PC-3 (cell line): ENCODE measurements around the gene DYSF. TPM values are rescaled to one million over a fixed set of nuclear protein-coding genes. Genes with fewer than 3 reads are reported as not detected.

Experiments used
- ATAC-seq: fragments of 200-7000 bp; cut with Tn5 transposase; 2 replicates; pipeline ENCODE4 v1.9.1; 2020; ENCODE audit warnings: mild to moderate bottlenecking, moderate library complexity
- BruUV-seq: library from RNA; stranded (reverse); fragments of 400-500 nt; replicated peaks from 2 replicates; lab custom pipeline; 2021; lab: Mats Ljungman, UMichigan
- CTCF ChIA-PET: fragments of 300-600 bp; sonication (Branson Sonifier 250); formaldehyde crosslinking; loops from one replicate; lab custom pipeline; 2022; ENCODE audit warnings: antibody characterized with exemption; lab: Charles Lee
- POLR2A ChIA-PET: fragments of 300-600 bp; sonication (Branson Sonifier 250); formaldehyde crosslinking; loops from one replicate; lab custom pipeline; 2022; ENCODE audit warnings: antibody characterized with exemption; ENCODE audit not compliant: unreplicated experiment; lab: Charles Lee
- DNase-seq: peaks from one replicate; pipeline ENCODE4 v3.0.0-alpha.2; 2015
- H2AFZ ChIP-seq: fragments of 300-600 bp; sonication (generic); 2 replicates; pipeline ENCODE4 v1.6.0; 2016; ENCODE audit warnings: antibody characterized with exemption, low read length
- H3F3A ChIP-seq: fragments of 300-600 bp; sonication (generic); one replicate; pipeline ENCODE4 v1.6.0; 2017; ENCODE audit warnings: antibody characterized with exemption, low read length, control low read depth, mild to moderate bottlenecking; ENCODE audit not compliant: unreplicated experiment
- H3K27ac ChIP-seq: fragments of 300-600 bp; sonication (generic); 2 replicates; pipeline ENCODE4 v1.5.1; 2016; ENCODE audit warnings: mild to moderate bottlenecking, low read length
- H3K27me3 ChIP-seq: fragments of 300-600 bp; sonication (generic); 2 replicates; pipeline ENCODE4 v1.6.1; 2016; ENCODE audit warnings: low read length, mixed read lengths
- H3K36me3 ChIP-seq: fragments of 300-600 bp; sonication (generic); 2 replicates; pipeline ENCODE4 v1.6.1; 2016; ENCODE audit warnings: low read depth, mixed run types, low read length, mixed read lengths
- H3K4me1 ChIP-seq: fragments of 300-600 bp; sonication (generic); 2 replicates; pipeline ENCODE4 v1.5.1; 2016; ENCODE audit warnings: low read length; ENCODE audit not compliant: insufficient read depth
- H3K4me2 ChIP-seq: fragments of 300-600 bp; sonication (generic); 2 replicates; pipeline ENCODE4 v1.6.0; 2016; ENCODE audit warnings: low read length
- H3K4me3 ChIP-seq: fragments of 300-600 bp; sonication (generic); 2 replicates; pipeline ENCODE4 v1.5.1; 2016; ENCODE audit warnings: mild to moderate bottlenecking, low read length, mixed read lengths
- H3K79me2 ChIP-seq: fragments of 300-600 bp; sonication (generic); 2 replicates; pipeline ENCODE4 v1.6.1; 2017; ENCODE audit warnings: low read length, mixed read lengths
- H3K9ac ChIP-seq: fragments of 300-600 bp; sonication (generic); 2 replicates; pipeline ENCODE4 v1.6.0; 2016; ENCODE audit warnings: mild to moderate bottlenecking, low read length
- H3K9me2 ChIP-seq: fragments of 300-600 bp; sonication (generic); replicated peaks from 2 replicates; pipeline ENCODE4 v1.6.1; 2016; ENCODE audit warnings: mixed run types, low read length, mixed read lengths
- H3K9me3 ChIP-seq: fragments of 300-600 bp; sonication (generic); 2 replicates; pipeline ENCODE4 v1.6.1; 2016; ENCODE audit warnings: low read length, mixed read lengths
- H4K20me1 ChIP-seq: fragments of 300-600 bp; sonication (generic); 2 replicates; pipeline ENCODE4 v1.6.1; 2016; ENCODE audit warnings: low read length, mixed read lengths
- EZH2 ChIP-seq: fragments of 300-600 bp; sonication (generic); IDR thresholded peaks from one replicate; pipeline ENCODE4 v1.6.1; 2017; ENCODE audit warnings: antibody characterized with exemption, mild to moderate bottlenecking, low read length; ENCODE audit not compliant: unreplicated experiment
- EZH2phosphoT487 ChIP-seq: fragments of 300-600 bp; sonication (generic); IDR thresholded peaks from 2 replicates; pipeline ENCODE4 v1.6.1; 2018; ENCODE audit warnings: mild to moderate bottlenecking, antibody characterized with exemption, low read length, borderline replicate concordance
- intact Hi-C: fragments of 100-400 bp; cut with micrococcal nuclease; formaldehyde crosslinking; loops from 2 replicates; pipeline ENCODE4 v1.9.0; 2023
- total RNA-seq: library from RNA; depleted of rRNA; stranded (reverse); fragments of >200 nt; gene quantifications from 2 replicates; pipeline ENCODE4 v1.2.3, GENCODE V29; 2014
- TF ChIP-seq, protein P1 (sequence below): fragments of 300-600 bp; sonication (generic); conservative IDR thresholded peaks from 2 replicates; pipeline ENCODE4 v1.5.1; 2017; ENCODE audit warnings: antibody characterized with exemption, low read depth, mild to moderate bottlenecking, low read length

Gene DYSF
- total RNA-seq, 1 experiment from 2014 or later, result 13.0 TPM

DNA sequence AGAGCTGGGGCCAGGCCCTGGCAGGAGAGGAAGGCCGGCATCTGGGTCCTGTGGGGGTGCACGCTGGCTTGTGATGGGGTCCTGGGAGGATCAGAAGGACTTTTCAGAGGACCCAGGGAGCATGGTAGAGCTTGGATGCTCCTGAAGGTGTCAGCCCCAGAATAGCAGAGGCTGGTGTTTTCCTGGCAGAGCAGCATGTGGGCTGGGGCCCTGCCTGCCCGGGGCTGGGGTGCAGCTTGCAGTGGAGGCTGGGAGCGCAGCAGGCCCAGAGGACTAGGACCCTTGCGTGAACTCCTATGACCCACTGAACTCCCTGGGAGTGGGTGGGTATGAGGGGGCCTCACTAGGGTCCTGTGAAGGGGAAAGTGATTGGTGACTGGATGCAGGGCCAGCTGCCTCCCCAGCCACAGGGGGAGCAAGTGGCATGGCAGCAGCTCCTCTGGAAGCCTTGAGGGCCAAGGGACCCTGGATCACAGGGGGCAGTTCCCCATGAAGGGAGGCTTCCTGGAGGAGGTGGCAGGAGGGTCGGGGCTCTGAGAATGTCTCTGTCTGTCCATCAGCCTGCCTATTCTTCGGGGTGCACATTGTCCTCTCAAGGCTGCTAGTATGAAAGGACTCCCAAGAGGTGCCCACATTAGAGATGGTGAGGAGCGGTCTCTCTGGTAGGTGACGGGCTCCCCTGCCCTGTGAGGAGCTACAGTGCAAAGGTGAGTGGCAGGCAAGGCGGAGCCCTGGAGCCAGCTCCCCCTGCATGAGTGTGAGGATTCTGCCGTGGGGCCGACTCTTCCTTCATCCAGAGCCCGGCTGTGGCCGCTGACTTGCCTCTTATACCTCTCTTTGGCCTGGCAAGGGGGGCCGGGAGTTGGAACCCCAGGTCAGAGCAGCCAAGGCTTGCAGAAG is 249.0 kb downstream of the DYSF start:
- BruUV-seq, result no TSS peak
- Histone ChIP-seq H3K27me3 (no peaks in the 10 kb centered on the region), H3K79me2 (no peaks in the 10 kb centered on the region), H3K36me3 (no peaks in the 10 kb centered on the region), H4K20me1 (no peaks in the 10 kb centered on the region), H3K27ac (no peak overlapping the region), H3K9ac (no peak overlapping the region), H3F3A (no peaks in the 10 kb centered on the region), H3K9me2 (no peaks in the 10 kb centered on the region), H3K4me3 (no peak overlapping the region), H3K9me3 (no peaks in the 10 kb centered on the region), H2AFZ (no peak overlapping the region), H3K4me2 (no peak overlapping the region), H3K4me1 (no peaks in the 10 kb centered on the region)
- POLR2A ChIA-PET, result no interaction called here
- CTCF ChIA-PET, result no interaction called here
- no peak for ATAC-seq
- DNase-seq, result no peak
- intact Hi-C loops, result no loop called here
- TF ChIP-seq EZH2phosphoT487, result no peak

DNA sequence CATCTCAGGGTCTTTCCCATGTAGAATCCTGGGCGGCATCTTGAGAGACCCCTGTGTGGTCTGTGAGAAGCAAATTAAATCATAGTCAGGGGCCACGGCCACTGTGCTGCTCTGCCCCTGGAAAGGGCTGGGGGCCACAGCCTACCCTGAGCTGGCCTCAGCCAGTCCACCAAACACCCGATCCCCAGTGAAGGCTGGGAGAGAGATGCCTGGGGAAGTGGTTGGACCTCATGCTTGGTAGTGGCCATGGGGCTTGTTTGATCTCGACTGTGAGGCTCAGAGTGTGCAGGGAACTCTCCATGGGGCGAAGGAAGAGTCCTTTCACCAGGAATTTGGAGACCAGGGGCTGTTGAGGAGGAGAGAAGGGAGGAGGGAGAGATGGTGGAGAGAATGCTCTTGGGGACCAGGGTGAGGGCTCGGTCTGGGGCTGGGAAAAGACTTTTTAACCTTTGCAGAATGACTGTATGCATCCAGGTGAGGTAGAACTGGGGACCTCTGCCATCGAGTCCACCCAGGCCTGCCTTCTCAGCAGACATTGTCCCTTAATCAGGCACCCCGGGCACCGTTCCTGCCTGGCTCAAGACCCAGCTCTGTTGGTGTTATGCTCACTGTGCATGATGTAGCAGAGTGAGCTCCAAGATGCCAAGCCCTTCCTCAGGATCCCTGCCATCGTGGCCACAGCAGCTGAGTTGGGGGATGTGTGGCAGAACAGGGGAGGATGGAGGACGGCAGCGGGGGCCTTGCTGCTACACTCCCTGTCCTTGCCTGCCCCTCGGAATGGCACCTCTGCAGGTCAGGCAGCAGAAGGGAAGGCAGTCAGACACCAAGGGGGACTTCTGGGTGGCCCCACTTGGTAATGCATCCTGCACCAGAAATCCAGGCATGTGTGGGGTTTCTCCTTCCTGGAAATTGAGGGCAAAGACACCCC is 249.9 kb downstream of the DYSF start:
- ChIA-PET POLR2A (no interaction called here), CTCF (no interaction called here)
- Histone ChIP-seq H3K36me3 (no peaks in the 10 kb centered on the region), H4K20me1 (no peaks in the 10 kb centered on the region), H3K4me1 (no peaks in the 10 kb centered on the region), H3K9me3 (no peaks in the 10 kb centered on the region), H3K4me3 (no peak overlapping the region), H3K27me3 (no peaks in the 10 kb centered on the region), H2AFZ (no peak overlapping the region), H3K9me2 (no peaks in the 10 kb centered on the region), H3K27ac (no peak overlapping the region), H3K9ac (no peak overlapping the region), H3F3A (no peaks in the 10 kb centered on the region), H3K4me2 (no peak overlapping the region), H3K79me2 (no peaks in the 10 kb centered on the region)
- no TSS peak for BruUV-seq
- DNase-seq (no peak), ATAC-seq (no peak)
- TF ChIP-seq EZH2 (no peak), EZH2phosphoT487 (no peak)
- TF ChIP-seq, protein P1, sequence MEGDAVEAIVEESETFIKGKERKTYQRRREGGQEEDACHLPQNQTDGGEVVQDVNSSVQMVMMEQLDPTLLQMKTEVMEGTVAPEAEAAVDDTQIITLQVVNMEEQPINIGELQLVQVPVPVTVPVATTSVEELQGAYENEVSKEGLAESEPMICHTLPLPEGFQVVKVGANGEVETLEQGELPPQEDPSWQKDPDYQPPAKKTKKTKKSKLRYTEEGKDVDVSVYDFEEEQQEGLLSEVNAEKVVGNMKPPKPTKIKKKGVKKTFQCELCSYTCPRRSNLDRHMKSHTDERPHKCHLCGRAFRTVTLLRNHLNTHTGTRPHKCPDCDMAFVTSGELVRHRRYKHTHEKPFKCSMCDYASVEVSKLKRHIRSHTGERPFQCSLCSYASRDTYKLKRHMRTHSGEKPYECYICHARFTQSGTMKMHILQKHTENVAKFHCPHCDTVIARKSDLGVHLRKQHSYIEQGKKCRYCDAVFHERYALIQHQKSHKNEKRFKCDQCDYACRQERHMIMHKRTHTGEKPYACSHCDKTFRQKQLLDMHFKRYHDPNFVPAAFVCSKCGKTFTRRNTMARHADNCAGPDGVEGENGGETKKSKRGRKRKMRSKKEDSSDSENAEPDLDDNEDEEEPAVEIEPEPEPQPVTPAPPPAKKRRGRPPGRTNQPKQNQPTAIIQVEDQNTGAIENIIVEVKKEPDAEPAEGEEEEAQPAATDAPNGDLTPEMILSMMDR, result no peak
- intact Hi-C loops, result no loop called here

DNA sequence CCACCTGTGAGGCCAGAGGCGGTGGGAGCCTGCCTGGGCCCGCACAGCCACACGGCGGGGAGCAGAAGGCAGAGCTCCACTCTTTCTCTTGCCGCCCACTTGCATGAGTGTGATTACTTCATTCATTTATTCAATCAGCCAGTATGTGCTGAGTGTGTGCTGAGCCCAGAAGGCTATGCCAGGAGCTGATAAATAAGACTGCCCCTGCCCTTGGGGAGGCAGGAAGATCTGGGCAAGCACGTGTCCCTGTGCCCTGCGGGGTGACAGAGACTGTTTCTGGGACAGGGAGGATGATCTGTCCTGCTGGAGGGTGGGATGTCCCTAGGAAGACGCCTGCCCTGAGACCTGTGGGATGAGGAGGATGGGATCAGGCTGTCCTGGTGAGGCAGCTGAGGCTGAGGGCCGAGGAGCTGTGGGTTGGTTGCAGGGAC is 250.8 kb downstream of the DYSF start:
- intact Hi-C loops, result no loop called here
- no peak for DNase-seq
- no peak for ATAC-seq
- Histone ChIP-seq H3K36me3 (no peaks in the 10 kb centered on the region), H3K4me1 (no peaks in the 10 kb centered on the region), H3K27ac (no peak overlapping the region), H3F3A (no peaks in the 10 kb centered on the region), H3K4me3 (no peak overlapping the region), H3K27me3 (no peaks in the 10 kb centered on the region), H3K9me2 (no peaks in the 10 kb centered on the region), H3K9me3 (no peaks in the 10 kb centered on the region), H3K79me2 (no peaks in the 10 kb centered on the region), H2AFZ (no peak overlapping the region), H3K4me2 (no peak overlapping the region), H4K20me1 (no peaks in the 10 kb centered on the region), H3K9ac (no peak overlapping the region)
- TF ChIP-seq EZH2, result no peak
- TF ChIP-seq EZH2phosphoT487, result no peak
- ChIA-PET CTCF (no interaction called here), POLR2A (no interaction called here)
- BruUV-seq, result no TSS peak
